ENCODE results near the gene GNAS-AS1.

GNAS-AS1 gene

DNA sequence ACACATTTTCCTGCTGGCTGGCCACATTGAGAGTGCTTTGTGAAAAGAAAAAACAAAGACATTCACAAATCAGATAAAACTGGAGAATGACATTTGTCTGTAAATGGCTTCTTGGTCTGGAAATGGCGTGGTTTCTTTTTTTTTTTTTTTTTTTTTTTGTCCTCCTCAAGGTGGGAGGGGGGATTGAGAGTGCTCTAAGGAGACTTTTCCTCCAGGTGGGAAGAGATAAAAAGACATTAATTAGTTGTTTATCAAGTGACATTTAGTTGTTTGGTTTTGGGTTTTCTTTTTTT is 42.2 kb upstream of the GNAS-AS1 start:
- Histone ChIP-seq H3K27ac (ENCODE audit: insufficient read depth, low read depth, low read length, poor library complexity, severe bottlenecking) (no peak overlapping the region), H3K36me3 (ENCODE audit: control insufficient read depth, insufficient read depth, low read length) (no peaks in the 10 kb centered on the region), H3K9me3 (ENCODE audit: control insufficient read depth, low read length) (no peaks in the 10 kb centered on the region), H3K4me3 (ENCODE audit: insufficient read depth, low read depth, low read length) (peak overlapping the region; percentile 67), H3K4me1 (ENCODE audit: control insufficient read depth, insufficient read depth, low read length) (peaks cover 46% of the 10 kb centered on the region), H3K27me3 (ENCODE audit: control insufficient read depth, insufficient read depth, low read length, poor library complexity, severe bottlenecking) (peaks cover 4% of the 10 kb centered on the region)
- WGBS, 2 experiments = 0 to 5% methylated on average over 1 of the region's 1 CpG

DNA sequence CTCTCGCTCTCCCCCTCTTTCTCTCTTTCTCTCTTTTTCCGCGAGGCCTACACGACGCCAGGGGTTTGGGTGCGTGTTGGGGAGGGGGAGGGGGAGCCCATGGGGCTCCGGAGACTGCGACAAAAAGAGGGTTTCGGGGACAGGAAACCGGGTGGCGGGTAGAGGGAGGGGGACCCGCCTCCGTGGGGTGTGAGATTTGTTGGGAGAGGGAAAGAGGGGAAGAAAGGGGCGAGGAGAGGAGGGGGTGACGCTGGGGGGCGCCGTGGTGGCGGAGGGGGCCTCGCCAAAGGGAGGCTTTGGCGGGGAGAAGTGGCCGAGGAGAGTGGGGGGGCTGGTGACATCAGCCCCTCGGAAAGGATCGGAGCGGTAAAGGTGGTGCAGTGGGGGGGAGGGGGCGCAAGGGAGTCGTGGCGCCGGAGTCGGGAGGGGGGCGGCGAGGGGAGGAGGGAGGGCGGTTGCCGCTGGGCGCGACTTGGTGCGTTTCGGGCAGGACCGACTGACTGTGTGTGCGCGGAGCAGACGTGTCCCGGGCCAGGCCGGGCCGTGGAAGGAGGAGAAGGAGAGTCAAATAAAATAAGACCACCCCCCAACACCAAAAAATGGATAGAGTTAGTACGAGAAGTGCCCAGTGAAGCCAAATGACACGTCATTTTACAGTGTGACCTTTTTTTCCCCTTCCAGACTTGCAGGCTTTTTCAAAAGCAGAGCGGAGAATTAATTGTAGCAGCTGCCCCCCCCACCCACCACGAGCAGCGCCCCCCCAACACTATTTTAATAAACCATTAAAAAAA is 41.6 kb upstream of the GNAS-AS1 start:
- Histone ChIP-seq H3K27ac (ENCODE audit: insufficient read depth, low read depth, low read length, poor library complexity, severe bottlenecking) (peak overlapping the region; percentile 95), H3K4me1 (ENCODE audit: control insufficient read depth, insufficient read depth, low read length) (peaks cover 40% of the 10 kb centered on the region), H3K4me3 (ENCODE audit: insufficient read depth, low read depth, low read length) (peak overlapping the region; percentile 67), H3K9me3 (ENCODE audit: control insufficient read depth, low read length) (no peaks in the 10 kb centered on the region), H3K27me3 (ENCODE audit: control insufficient read depth, insufficient read depth, low read length, poor library complexity, severe bottlenecking) (peaks cover 4% of the 10 kb centered on the region), H3K36me3 (ENCODE audit: control insufficient read depth, insufficient read depth, low read length) (no peaks in the 10 kb centered on the region)
- WGBS, 2 experiments = 1% methylated on average over 41 to 45 of the region's 49 CpGs

DNA sequence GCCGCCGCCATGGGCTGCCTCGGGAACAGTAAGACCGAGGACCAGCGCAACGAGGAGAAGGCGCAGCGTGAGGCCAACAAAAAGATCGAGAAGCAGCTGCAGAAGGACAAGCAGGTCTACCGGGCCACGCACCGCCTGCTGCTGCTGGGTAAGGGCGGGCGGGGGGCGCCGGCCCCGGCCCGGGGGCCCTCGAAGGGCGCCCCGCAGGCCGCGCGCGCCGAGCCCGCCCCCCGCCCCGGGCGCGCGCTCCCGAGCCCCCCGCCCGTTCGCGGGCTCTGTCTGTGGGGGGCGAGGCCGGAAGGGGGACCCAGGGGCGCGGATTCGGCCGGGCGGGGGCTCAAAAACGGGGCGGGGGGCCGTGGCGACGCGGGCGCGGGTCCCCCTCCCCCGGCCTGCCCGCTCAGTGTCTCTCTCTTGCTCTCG is 41.0 kb upstream of the GNAS-AS1 start:
- Histone ChIP-seq H3K9me3 (ENCODE audit: control insufficient read depth, low read length) (no peaks in the 10 kb centered on the region), H3K27me3 (ENCODE audit: control insufficient read depth, insufficient read depth, low read length, poor library complexity, severe bottlenecking) (peaks cover 4% of the 10 kb centered on the region), H3K27ac (ENCODE audit: insufficient read depth, low read depth, low read length, poor library complexity, severe bottlenecking) (peak overlapping the region; percentile 95), H3K4me3 (ENCODE audit: insufficient read depth, low read depth, low read length) (peak overlapping the region; percentile 67), H3K36me3 (ENCODE audit: control insufficient read depth, insufficient read depth, low read length) (no peaks in the 10 kb centered on the region), H3K4me1 (ENCODE audit: control insufficient read depth, insufficient read depth, low read length) (peaks cover 34% of the 10 kb centered on the region)
- 0 to 1% methylated on average over 51 to 55 of the region's 55 CpGs for WGBS, 2 experiments

DNA sequence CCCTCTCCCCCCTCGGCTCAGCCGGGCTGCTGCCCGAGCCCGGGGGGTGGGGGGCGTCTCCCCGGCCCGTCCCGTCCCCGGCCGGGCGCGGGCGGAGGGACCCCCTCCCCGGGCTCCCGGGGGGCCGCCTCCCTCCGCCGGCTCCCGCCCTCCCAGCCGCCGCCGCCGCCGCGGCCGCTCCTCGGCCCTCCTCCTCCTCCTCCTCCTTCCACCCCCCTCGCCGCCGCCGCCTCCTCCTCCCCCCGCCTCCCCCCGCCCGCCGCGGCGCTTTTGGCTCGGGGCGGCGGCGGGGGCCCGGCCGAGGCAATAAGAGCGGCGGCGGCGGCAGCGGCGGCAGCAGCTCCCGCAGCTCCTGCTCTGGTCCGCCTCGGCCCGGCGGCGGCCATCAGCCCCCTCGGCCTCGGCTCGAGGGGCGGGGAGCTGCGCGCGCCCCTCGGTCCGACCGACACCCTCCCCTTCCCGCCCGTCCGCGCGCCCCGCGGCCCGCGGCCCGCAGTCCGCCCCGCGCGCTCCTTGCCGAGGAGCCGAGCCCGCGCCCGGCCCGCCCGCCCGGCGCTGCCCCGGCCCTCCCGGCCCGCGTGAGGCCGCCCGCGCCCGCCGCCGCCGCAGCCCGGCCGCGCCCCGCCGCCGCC is 40.5 kb upstream of the GNAS-AS1 start:
- H3K9me3 ChIP-seq (ENCODE audit: control insufficient read depth, low read length) = no peaks in the 10 kb centered on the region
- H3K4me1 ChIP-seq (ENCODE audit: control insufficient read depth, insufficient read depth, low read length) = peaks cover 29% of the 10 kb centered on the region
- H3K4me3 ChIP-seq (ENCODE audit: insufficient read depth, low read depth, low read length) = peak overlapping the region; percentile 67
- H3K36me3 ChIP-seq (ENCODE audit: control insufficient read depth, insufficient read depth, low read length) = no peaks in the 10 kb centered on the region
- H3K27me3 ChIP-seq (ENCODE audit: control insufficient read depth, insufficient read depth, low read length, poor library complexity, severe bottlenecking) = peaks cover 4% of the 10 kb centered on the region
- peak overlapping the region; percentile 68 for H3K27ac ChIP-seq (ENCODE audit: insufficient read depth, low read depth, low read length, poor library complexity, severe bottlenecking)
- WGBS, 2 experiments = 0% methylated on average over 96 to 99 of the region's 105 CpGs

DNA sequence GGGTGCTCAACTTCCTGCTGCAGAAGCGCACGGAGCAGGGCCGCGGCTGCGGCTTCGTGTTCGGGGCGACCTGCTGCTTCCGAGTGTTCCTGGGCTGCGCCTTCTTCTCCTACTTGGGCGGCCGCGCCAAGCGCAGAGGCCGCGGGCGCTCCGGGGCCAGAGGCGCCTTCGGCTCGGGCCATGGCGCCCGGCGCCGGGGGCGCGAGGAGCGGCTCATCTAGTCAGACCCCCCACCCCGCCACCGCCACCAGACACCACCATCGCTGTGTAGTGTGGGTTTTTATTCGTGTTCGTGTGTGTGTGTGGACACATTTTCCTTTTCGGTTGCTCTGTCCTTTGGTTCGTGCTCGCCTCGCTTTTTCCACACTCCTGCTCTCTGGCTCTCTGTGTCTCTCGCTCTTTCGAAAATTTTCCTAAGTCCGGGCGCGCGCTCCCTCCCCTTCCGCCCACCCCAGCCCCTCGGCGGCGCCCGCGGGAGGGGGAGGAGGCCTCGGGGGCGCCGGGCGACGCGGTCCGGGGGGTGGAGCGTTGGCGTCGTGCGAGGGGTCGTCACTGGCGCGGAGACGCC is 39.9 kb upstream of the GNAS-AS1 start:
- no peaks in the 10 kb centered on the region for H3K36me3 ChIP-seq (ENCODE audit: control insufficient read depth, insufficient read depth, low read length)
- peaks cover 4% of the 10 kb centered on the region for H3K27me3 ChIP-seq (ENCODE audit: control insufficient read depth, insufficient read depth, low read length, poor library complexity, severe bottlenecking)
- H3K9me3 ChIP-seq (ENCODE audit: control insufficient read depth, low read length) = no peaks in the 10 kb centered on the region
- peaks cover 24% of the 10 kb centered on the region for H3K4me1 ChIP-seq (ENCODE audit: control insufficient read depth, insufficient read depth, low read length)
- H3K27ac ChIP-seq (ENCODE audit: insufficient read depth, low read depth, low read length, poor library complexity, severe bottlenecking) = peak overlapping the region; percentile 68
- 1 to 3% methylated on average over 63 to 64 of the region's 64 CpGs for WGBS, 2 experiments
- peak overlapping the region; percentile 67 for H3K4me3 ChIP-seq (ENCODE audit: insufficient read depth, low read depth, low read length)

DNA sequence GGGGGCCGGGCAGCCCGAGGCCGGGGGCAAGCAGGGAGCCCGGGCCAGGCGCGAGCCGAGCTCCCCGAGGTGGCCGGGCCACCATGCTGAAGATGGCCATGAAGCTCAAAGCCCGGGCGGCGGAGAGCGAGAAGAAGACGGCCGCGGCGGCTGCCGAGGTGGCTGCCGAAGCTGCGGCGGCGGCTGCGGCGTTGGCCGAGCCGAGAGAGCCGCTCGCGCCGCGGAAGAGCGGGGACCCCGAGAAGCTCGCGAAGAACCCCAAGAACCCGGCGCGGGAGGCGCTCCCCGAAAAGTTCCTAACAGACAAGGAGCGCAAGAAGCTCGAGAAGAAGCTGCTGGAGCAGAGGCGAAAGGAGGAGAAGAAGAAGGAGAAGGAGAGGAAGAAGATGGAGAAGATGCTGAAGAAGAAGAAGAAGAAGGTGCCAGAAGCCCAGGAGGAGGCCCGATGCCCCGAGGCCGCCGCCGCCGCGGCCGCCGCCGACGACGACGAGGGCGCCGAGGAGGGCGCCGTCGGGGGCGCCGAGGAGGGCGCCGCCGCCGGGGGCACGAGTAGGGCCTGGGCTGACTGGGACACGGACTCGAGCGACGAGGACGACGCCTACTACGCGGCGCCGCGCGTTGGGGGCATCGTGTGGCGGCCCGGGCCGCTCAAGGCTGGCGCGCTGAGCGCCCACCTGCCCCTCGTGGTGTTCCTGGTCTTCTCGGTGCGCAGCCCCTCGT is 39.3 kb upstream of the GNAS-AS1 start:
- Histone ChIP-seq H3K36me3 (ENCODE audit: control insufficient read depth, insufficient read depth, low read length) (no peaks in the 10 kb centered on the region), H3K27me3 (ENCODE audit: control insufficient read depth, insufficient read depth, low read length, poor library complexity, severe bottlenecking) (peaks cover 4% of the 10 kb centered on the region), H3K4me3 (ENCODE audit: insufficient read depth, low read depth, low read length) (peak overlapping the region; percentile 67), H3K9me3 (ENCODE audit: control insufficient read depth, low read length) (no peaks in the 10 kb centered on the region), H3K4me1 (ENCODE audit: control insufficient read depth, insufficient read depth, low read length) (peaks cover 17% of the 10 kb centered on the region), H3K27ac (ENCODE audit: insufficient read depth, low read depth, low read length, poor library complexity, severe bottlenecking) (peak overlapping the region; percentile 68)
- WGBS, 2 experiments = 17 to 19% methylated on average over 91 of the region's 91 CpGs

DNA sequence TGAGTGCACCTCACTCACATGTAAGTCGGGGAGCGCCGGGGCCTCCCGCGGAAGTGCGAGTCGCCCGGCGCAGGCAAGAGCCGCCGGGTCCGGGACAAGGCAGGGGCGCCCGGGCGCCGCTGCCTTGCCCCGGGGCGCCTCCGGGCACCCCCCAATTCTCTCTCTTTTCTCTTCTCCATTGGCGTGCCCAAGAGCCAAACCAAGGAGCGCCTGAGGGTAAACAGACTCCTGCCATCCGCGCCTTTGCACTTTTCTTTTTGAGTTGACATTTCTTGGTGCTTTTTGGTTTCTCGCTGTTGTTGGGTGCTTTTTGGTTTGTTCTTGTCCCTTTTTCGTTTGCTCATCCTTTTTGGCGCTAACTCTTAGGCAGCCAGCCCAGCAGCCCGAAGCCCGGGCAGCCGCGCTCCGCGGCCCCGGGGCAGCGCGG is 38.6 kb upstream of the GNAS-AS1 start:
- H3K4me1 ChIP-seq (ENCODE audit: control insufficient read depth, insufficient read depth, low read length) = peaks cover 11% of the 10 kb centered on the region
- no peak overlapping the region for H3K27ac ChIP-seq (ENCODE audit: insufficient read depth, low read depth, low read length, poor library complexity, severe bottlenecking)
- H3K9me3 ChIP-seq (ENCODE audit: control insufficient read depth, low read length) = no peaks in the 10 kb centered on the region
- peak overlapping the region; percentile 67 for H3K4me3 ChIP-seq (ENCODE audit: insufficient read depth, low read depth, low read length)
- H3K36me3 ChIP-seq (ENCODE audit: control insufficient read depth, insufficient read depth, low read length) = no peaks in the 10 kb centered on the region
- WGBS, 2 experiments = 22 to 25% methylated on average over 35 of the region's 35 CpGs
- H3K27me3 ChIP-seq (ENCODE audit: control insufficient read depth, insufficient read depth, low read length, poor library complexity, severe bottlenecking) = peaks cover 4% of the 10 kb centered on the region

DNA sequence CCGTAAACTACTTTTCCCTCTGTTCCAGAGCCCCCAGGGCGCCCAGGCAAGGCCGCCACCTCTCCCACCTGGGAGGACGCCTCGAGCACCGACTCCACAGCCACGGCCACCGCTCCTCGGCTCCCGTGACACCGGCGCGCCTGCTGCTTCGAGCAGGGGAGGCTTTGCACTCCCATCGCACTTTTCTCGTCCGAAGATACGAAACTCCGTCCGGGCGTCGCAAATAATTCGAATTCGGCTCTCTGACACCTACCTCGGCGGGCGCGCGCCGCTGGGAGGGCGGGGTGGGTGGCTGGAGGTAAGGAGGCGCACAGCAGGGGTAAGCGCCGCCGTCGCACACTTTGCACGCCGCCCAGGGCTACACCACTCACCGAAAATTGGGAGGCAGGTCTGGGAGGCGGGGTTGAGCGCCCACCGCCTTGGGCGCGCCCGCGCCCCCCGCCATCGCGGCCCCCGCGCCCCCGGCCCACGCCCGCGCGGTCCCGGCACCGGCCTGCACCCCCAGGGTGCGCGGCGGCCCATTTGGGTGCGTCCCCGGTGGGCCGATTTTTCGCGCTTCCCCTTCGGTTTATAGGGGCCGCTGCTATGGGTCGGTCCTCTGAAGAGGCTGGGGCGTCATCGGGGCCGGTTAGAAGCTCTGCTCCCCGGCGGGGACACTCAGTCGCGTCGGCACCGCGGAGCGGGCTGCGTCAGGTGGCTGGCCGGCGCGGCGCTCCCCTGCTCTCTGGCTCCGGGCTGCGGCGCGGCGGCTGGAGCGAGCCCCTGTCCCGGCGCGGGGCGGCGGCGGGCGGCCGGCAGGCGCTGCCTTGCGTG is 38.0 kb upstream of the GNAS-AS1 start:
- H3K4me3 ChIP-seq (ENCODE audit: insufficient read depth, low read depth, low read length) = peak overlapping the region; percentile 67
- H3K36me3 ChIP-seq (ENCODE audit: control insufficient read depth, insufficient read depth, low read length) = no peaks in the 10 kb centered on the region
- 21 to 23% methylated on average over 101 of the region's 101 CpGs for WGBS, 2 experiments
- no peak overlapping the region for H3K27ac ChIP-seq (ENCODE audit: insufficient read depth, low read depth, low read length, poor library complexity, severe bottlenecking)
- H3K9me3 ChIP-seq (ENCODE audit: control insufficient read depth, low read length) = no peaks in the 10 kb centered on the region
- H3K4me1 ChIP-seq (ENCODE audit: control insufficient read depth, insufficient read depth, low read length) = peaks cover 9% of the 10 kb centered on the region
- H3K27me3 ChIP-seq (ENCODE audit: control insufficient read depth, insufficient read depth, low read length, poor library complexity, severe bottlenecking) = peaks cover 4% of the 10 kb centered on the region

DNA sequence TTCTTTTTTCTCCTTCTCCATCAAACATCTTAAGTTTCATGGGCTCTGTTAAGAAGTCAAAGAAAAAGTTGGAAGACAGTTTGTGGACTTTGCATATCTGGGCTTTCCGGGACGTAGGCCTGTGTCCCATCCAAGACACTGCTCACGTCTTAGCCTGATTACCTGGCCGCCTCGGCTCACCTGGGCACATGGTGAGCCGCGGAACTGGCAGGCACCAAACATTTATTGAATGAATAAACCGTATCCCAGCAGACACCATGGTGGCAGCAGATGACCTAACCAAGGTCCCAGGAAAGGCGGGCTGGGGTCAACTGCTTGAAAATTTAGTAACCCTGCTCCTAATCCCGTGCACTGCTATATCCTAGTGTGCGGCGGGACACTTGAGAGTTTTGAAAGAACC is 37.4 kb upstream of the GNAS-AS1 start:
- Histone ChIP-seq H3K36me3 (ENCODE audit: control insufficient read depth, insufficient read depth, low read length) (no peaks in the 10 kb centered on the region), H3K9me3 (ENCODE audit: control insufficient read depth, low read length) (no peaks in the 10 kb centered on the region), H3K4me3 (ENCODE audit: insufficient read depth, low read depth, low read length) (peak overlapping the region; percentile 67), H3K27ac (ENCODE audit: insufficient read depth, low read depth, low read length, poor library complexity, severe bottlenecking) (no peak overlapping the region), H3K4me1 (ENCODE audit: control insufficient read depth, insufficient read depth, low read length) (peaks cover 9% of the 10 kb centered on the region), H3K27me3 (ENCODE audit: control insufficient read depth, insufficient read depth, low read length, poor library complexity, severe bottlenecking) (peaks cover 4% of the 10 kb centered on the region)
- WGBS, 2 experiments = 63 to 72% methylated on average over 12 of the region's 12 CpGs
